Vagina (tissue), 2 donors: ENCODE data around the gene PSMB7.

Source experiments
- CTCF ChIP-seq, 3 experiments: fragments of 450-650 bp in 2 of 3; fragments of 200-600 bp in 1 of 3; sonication (generic) in 1 of 3; IDR thresholded peaks; one replicate each; pipeline ENCODE4 v1.5.1; 2017 to 2019; ENCODE audit warnings: antibody characterized with exemption in 3 of 3, mild to moderate bottlenecking in 2 of 3, moderate library complexity in 2 of 3
- POLR2A ChIP-seq, 2 donors: fragments of 450-650 bp; IDR thresholded peaks; one replicate each; pipeline ENCODE4 v1.6.1; 2017; ENCODE audit warnings: antibody characterized with exemption in 2 of 2, mild to moderate bottlenecking in 2 of 2, moderate library complexity in 2 of 2

- TF ChIP-seq CTCF (IDR thresholded peaks at IDR 0.05), result no peak
- TF ChIP-seq POLR2A (IDR thresholded peaks at IDR 0.05), result no peak
These were observed 43.2 kb upstream of the PSMB7 start for GRCh38 chr9:124458441-124458840.
